PC-9 (cell line): ENCODE measurements around the gene XRCC4.

ENCODE experiments used
- EZH2 ChIP-seq: fragments of 200-600 bp; sonication (generic); IDR thresholded peaks from 2 replicates; pipeline ENCODE4 v1.8.0; 2017; ENCODE audit warnings: antibody characterized with exemption, low read depth
- TF ChIP-seq, protein P1 (sequence below): fragments of 200-600 bp; sonication (generic); conservative IDR thresholded peaks from 2 replicates; pipeline ENCODE4 v1.6.1; 2017; ENCODE audit warnings: mixed run types, antibody characterized with exemption, mild to moderate bottlenecking, moderate library complexity

DNA sequence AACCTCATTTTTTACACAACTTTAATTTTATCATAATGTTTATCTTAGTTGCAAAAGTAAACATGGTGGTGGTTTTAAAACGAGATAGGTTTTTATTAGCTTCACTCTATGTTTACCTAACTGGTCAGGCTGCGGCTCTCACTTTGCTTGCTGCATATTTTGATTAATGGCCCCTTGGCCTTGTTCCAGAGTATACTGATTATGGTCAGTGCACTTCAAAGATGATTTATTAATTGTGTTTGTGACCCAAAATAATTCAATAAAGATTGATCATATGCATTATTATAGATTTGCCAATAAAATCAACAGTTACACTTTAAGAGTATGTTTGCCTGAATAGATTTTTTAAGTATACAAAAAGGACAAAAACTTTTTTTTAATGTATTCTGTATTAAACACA lies 188.0 kb downstream of the XRCC4 start:
- TF ChIP-seq EZH2 = no peak
- TF ChIP-seq, protein P1, sequence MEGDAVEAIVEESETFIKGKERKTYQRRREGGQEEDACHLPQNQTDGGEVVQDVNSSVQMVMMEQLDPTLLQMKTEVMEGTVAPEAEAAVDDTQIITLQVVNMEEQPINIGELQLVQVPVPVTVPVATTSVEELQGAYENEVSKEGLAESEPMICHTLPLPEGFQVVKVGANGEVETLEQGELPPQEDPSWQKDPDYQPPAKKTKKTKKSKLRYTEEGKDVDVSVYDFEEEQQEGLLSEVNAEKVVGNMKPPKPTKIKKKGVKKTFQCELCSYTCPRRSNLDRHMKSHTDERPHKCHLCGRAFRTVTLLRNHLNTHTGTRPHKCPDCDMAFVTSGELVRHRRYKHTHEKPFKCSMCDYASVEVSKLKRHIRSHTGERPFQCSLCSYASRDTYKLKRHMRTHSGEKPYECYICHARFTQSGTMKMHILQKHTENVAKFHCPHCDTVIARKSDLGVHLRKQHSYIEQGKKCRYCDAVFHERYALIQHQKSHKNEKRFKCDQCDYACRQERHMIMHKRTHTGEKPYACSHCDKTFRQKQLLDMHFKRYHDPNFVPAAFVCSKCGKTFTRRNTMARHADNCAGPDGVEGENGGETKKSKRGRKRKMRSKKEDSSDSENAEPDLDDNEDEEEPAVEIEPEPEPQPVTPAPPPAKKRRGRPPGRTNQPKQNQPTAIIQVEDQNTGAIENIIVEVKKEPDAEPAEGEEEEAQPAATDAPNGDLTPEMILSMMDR = no peak
